Colon (tissue), 2 donors: ENCODE measurements around the gene LRRC75B.
"Not testable (repeated sequence)": the region's sequence is repeated elsewhere in the genome, so short reads cannot be mapped to it uniquely, and the experiment has no call there.

ENCODE experiments used
- FAIRE-seq: peaks from 2 replicates; lab custom pipeline; 2012; peaks lifted over from hg19 to GRCh38; lab: Jason Lieb, UNC
- donor health status: control.
- donor health status: control.

Gene LRRC75B

GRCh38 chr22:24553597-24554312, 39.1 kb downstream of the LRRC75B start:
- FAIRE-seq, result no peak

DNA sequence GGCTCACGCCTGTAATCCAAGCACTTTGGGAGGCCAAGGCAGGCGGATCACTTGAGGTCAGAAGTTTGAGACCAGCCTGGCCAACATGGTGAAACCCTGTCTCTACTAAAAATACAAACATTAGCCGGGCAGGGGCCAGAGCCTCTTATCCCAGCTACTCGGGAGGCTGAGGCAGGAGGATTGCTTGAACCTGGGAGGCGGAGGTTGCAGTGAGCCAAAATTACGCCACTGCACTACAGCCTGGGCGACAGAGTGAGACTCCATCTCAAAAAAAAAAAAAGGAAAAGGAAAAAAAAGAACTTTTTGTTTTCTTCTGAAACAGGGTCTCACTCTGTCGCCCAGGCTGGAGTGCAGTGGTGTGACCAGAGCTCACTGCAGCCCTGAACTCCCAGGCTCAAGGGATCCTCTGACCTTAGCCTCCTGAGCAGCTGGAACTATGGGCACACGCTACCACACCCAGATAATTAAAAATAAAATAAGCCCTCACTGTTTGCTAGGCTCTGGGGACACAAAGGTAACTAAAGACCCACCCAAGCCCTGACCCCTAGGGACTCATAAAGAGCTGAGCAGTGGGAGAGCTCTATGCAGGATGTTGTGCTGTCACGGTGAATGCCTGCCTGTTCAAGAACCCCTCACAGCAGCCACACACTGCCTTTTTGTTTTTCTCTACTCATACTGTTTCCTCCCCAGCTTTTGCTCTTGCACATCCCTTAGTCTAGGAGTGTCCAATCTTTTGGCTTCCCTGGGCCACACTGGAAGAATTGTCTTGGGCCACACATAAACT, 40.2 kb downstream of the LRRC75B start:
- not testable (repeated sequence) for FAIRE-seq

GRCh38 chr22:24550902-24551435, 41.9 kb downstream of the LRRC75B start:
- FAIRE-seq, result no peak

- FAIRE-seq, result no peak
Measured at GRCh38 chr22:24550028-24550901, 42.6 kb downstream of the LRRC75B start.

DNA sequence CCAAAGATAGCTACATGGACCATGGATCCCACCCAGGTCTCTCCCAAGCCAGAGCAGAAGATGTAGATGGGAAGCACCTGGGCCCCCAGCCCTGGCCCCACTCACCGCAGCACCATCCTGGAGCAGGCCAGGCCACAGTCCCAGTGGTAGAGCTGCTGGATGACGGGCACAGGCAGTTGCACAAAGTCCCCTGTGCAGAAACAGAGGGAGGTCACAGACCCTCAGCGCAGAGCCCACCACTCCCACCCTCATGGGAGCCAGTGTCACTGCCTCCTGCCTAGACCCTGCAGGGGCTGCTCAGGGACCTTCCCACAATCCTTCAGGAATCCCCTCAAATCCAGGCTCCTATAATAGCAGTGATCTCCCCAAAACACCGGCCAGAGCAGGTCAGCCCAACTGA, 44.1 kb downstream of the LRRC75B start:
- FAIRE-seq, result no peak

DNA sequence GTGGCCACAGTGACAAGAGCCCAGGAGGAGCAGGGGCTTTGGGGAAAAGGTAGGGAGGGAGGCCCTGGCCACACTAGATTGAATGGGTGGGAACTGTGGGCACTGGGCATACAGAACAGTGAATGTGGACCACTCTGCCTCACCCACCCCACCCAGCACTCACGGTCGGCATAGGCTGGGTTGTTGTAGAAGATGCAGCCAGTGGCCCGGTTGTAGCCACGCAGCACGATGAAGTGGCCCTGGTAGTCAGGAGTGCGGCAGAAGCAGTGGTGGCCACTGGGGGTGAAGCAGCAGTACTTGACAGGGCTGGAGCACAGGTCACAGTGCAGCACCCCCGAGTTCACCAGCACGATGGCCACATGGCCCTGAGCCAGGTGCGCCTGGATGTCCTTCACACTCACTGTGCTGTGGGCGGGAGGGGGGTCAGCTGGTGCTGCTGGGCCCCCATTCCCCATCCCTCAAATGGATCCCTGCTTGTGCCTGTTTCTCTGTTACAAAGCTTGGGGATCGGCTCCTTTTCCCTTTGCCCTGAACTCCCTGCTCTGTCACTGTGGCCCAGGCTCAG, 49.1 kb downstream of the LRRC75B start:
- FAIRE-seq, result no peak

DNA sequence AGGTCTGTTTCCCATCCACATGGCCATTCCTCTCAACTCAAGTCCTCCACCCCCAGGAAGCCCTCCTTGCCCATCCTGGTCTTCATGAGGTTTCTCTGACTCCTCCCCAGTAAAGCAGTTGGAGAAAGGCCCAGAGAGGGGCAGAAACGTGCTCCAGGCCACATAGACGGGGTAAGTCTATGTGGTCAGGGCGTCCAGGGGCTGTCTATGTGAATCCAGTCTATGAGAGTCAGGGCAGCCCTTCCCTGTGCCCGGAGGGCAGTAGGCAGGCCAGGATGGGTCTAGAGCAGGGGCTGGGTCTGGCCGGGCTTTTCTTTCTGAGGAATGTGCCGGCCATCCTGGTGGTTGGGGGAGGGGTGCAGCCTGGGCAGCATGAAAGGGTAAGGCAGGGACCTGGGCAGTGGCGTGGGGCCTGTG, 49.7 kb downstream of the LRRC75B start:
- no peak for FAIRE-seq

DNA sequence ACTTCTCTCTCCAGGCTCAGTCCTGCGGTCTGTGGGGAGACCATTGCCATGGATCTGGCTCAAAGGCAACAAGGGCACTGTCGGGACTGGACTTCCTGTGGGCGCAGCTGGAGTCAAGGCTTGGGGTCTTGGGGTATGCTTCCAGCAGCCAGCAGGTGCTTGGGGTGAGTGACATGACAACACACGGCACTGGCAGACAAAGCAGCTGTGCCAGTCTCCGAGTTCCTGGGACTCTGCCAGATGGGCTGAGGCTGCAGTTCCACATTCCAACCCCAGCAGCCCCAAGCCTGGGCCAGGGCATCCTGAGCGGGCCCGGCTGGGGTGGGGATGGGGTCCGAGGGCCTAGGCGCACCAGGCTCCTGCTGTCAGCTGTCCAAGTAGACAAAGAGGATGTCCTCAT, 50.2 kb downstream of the LRRC75B start:
- no peak for FAIRE-seq

DNA sequence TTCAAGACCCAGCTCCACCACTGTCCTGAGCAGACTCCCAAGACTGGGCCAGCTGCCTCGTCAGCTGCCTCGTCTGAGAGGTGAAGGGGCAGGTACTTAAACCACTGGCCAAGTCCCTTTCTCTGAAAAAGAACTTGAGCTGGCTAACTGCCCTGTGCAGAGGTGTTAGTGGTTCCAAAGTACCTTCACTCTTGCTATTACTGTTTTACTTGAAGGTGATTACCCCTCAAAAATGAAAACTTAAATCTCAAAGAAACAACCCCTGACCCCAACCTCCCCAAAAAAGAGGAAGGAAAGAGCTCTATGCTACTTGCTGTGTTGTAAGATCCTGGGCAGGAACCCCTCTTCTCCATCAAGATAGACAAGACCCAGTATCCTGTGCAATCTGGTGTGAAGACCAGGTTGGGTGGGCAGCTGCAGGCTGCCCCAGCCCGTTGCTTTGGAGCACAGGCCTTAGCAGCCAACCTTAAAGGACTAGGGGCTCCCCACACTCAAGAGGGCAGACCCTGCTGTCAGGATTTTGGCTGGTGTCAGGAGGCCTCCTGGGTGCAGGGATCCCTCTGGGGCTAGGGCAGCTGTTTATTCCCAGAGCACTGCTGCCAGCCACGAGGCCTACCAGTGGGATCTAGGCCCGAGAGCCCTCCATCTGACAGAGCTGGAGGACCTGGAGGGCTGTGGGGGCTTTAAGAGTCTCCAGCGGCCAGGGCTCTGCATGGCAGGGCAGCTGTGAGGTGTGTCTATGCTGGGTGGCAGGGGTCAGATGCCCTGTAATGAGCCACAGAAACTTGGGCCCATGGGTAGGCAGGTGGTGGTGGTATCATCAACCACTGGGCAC, 51.0 kb downstream of the LRRC75B start:
- FAIRE-seq, result no peak

GRCh38 chr22:24540470-24540869, 52.4 kb downstream of the LRRC75B start:
- FAIRE-seq, result no peak

- FAIRE-seq, result no peak
Measured at GRCh38 chr22:24536089-24536488, 56.8 kb downstream of the LRRC75B start.
